HL-60 (cell line): ENCODE results near the gene MAP3K6.

Experiments
- DNase-seq, 2 experiments: peaks; one replicate each; pipeline ENCODE4 v3.0.0-alpha.2; 2010 to 2020; ENCODE audit warnings: low read depth in 1 of 2, low spot score in 1 of 2
- H3K27ac ChIP-seq: fragments of 250-450 bp; sonication (Bioruptor Pico); replicated peaks from 2 replicates; pipeline ENCODE4 v1.5.1; 2020; ENCODE audit warnings: mild to moderate bottlenecking, moderate library complexity
- H3K27me3 ChIP-seq: fragments of 250-450 bp; sonication (Bioruptor Pico); 2 replicates; pipeline ENCODE4 v1.5.1; 2021; ENCODE audit warnings: mild to moderate bottlenecking, moderate library complexity; ENCODE audit not compliant: insufficient read depth, poor library complexity, severe bottlenecking
- H3K4me3 ChIP-seq: replicated peaks from 2 replicates; pipeline ENCODE4 v1.5.1; 2011; ENCODE audit warnings: mild to moderate bottlenecking, control low read depth, low read length; ENCODE audit not compliant: insufficient read depth
- CTCF ChIP-seq: IDR thresholded peaks from one replicate; pipeline ENCODE4 v1.5.1; 2011; ENCODE audit warnings: low read length, control low read depth, inconsistent platforms; ENCODE audit not compliant: insufficient read depth
- GABPA ChIP-seq: IDR thresholded peaks from 2 replicates; pipeline ENCODE4 v1.6.1; 2012; ENCODE audit warnings: low read depth
- POLR2AphosphoS5 ChIP-seq: IDR thresholded peaks from 2 replicates; pipeline ENCODE4 v1.6.1; 2012; ENCODE audit warnings: low read depth
- REST ChIP-seq: IDR thresholded peaks from 2 replicates; pipeline ENCODE4 v1.6.1; 2012; ENCODE audit warnings: low read depth; ENCODE audit not compliant: insufficient replicate concordance
- SPI1 ChIP-seq: IDR thresholded peaks from 2 replicates; pipeline ENCODE4 v1.6.1; 2012; ENCODE audit warnings: low read depth, mild to moderate bottlenecking, borderline replicate concordance

The MAP3K6 gene

GRCh38 chr1:27316860-27317259, 49.9 kb downstream of the MAP3K6 start:
- H3K27me3 ChIP-seq: no peaks in the 10 kb centered on the region
- no peak overlapping the region for H3K27ac ChIP-seq
- no peak overlapping the region for H3K4me3 ChIP-seq
- no peak for TF ChIP-seq CTCF
- TF ChIP-seq GABPA: no peak
- no peak for TF ChIP-seq REST
- TF ChIP-seq POLR2AphosphoS5: no peak
- no peak for TF ChIP-seq SPI1
- no peak for DNase-seq

- Histone ChIP-seq H3K27ac (no peak overlapping the region), H3K27me3 (no peaks in the 10 kb centered on the region), H3K4me3 (no peak overlapping the region)
- DNase-seq: no peak
- TF ChIP-seq REST: no peak
Observed at GRCh38 chr1:27314737-27315136, 52.0 kb downstream of the MAP3K6 start.

GRCh38 chr1:27314169-27314568, 52.6 kb downstream of the MAP3K6 start:
- H3K27me3 ChIP-seq: no peaks in the 10 kb centered on the region
- no peak overlapping the region for H3K4me3 ChIP-seq
- no peak overlapping the region for H3K27ac ChIP-seq
- no peak for DNase-seq
- TF ChIP-seq POLR2AphosphoS5: no peak
- TF ChIP-seq REST: no peak
- no peak for TF ChIP-seq CTCF
- no peak for TF ChIP-seq SPI1
- no peak for TF ChIP-seq GABPA
